Panc1 (cell line): Measurements from ENCODE around the gene CNTN5. TPM values are rescaled to one million over a fixed set of nuclear protein-coding genes. Genes with fewer than 3 reads are reported as not detected.

Source experiments
- ATAC-seq: fragments of 200-7000 bp; cut with Tn5 transposase; 2 replicates; pipeline ENCODE4 v1.9.1; 2020; ENCODE audit warnings: mild to moderate bottlenecking, moderate library complexity
- BruUV-seq: library from RNA; stranded (reverse); fragments of 400-500 nt; replicated peaks from 2 replicates; lab custom pipeline; 2021; lab: Mats Ljungman, UMichigan
- CTCF ChIA-PET: fragments of 300-600 bp; sonication (Branson Sonifier 250); formaldehyde crosslinking; loops from one replicate; lab custom pipeline; 2022; ENCODE audit warnings: antibody characterized with exemption; lab: Charles Lee
- POLR2A ChIA-PET: fragments of 300-600 bp; sonication (Branson Sonifier 250); formaldehyde crosslinking; loops from one replicate; lab custom pipeline; 2022; ENCODE audit warnings: antibody characterized with exemption; lab: Charles Lee
- DNase-seq: peaks from one replicate; pipeline ENCODE4 v3.0.0-alpha.2; 2010; ENCODE audit warnings: low read depth, low spot score
- H3K27ac ChIP-seq: 2 replicates; pipeline ENCODE4 v1.5.1; 2011; ENCODE audit warnings: mild to moderate bottlenecking, low read length, inconsistent platforms
- H3K27me3 ChIP-seq: fragments of 200-500 bp; sonication (Bioruptor generic); 2 replicates; pipeline ENCODE4 v1.6.0; 2014; ENCODE audit warnings: low read length, inconsistent platforms; ENCODE audit not compliant: control insufficient read depth, insufficient read depth
- H3K36me3 ChIP-seq: fragments of 200-500 bp; sonication (Bioruptor generic); 2 replicates; pipeline ENCODE4 v1.5.1; 2014; ENCODE audit warnings: inconsistent platforms, mild to moderate bottlenecking, low read length, moderate library complexity; ENCODE audit not compliant: control insufficient read depth, insufficient read depth
- H3K4me1 ChIP-seq: 2 replicates; pipeline ENCODE4 v1.5.1; 2011; ENCODE audit warnings: inconsistent platforms, mild to moderate bottlenecking, low read length, moderate library complexity; ENCODE audit not compliant: control insufficient read depth, insufficient read depth
- H3K4me3 ChIP-seq, 2 experiments: 2 replicates each; pipeline ENCODE4 v1.5.1; 2011 to 2012; ENCODE audit warnings: low read depth in 2 of 2, low read length in 2 of 2, mild to moderate bottlenecking in 2 of 2, inconsistent platforms in 1 of 2, moderate library complexity in 1 of 2
- H3K9me3 ChIP-seq: fragments of 200-500 bp; sonication (Bioruptor generic); 2 replicates; pipeline ENCODE4 v1.5.1; 2014; ENCODE audit warnings: low read depth, mild to moderate bottlenecking, inconsistent platforms, low read length, moderate library complexity; ENCODE audit not compliant: control insufficient read depth, insufficient read depth
- POLR2AphosphoS5 ChIP-seq: IDR thresholded peaks from 2 replicates; pipeline ENCODE4 v1.6.1; 2012; ENCODE audit warnings: mild to moderate bottlenecking, low read depth, low read length, moderate library complexity
- SIN3A ChIP-seq: IDR thresholded peaks from 2 replicates; pipeline ENCODE4 v1.6.1; 2012; ENCODE audit warnings: low read depth, mild to moderate bottlenecking, low read length, moderate library complexity, borderline replicate concordance; ENCODE audit not compliant: insufficient read depth
- TCF7L2 ChIP-seq: IDR thresholded peaks from 2 replicates; pipeline ENCODE4 v1.6.1; 2011; ENCODE audit warnings: mild to moderate bottlenecking, low read depth, low read length, inconsistent platforms
- in situ Hi-C: cut with HindIII; loops from 2 replicates; pipeline ENCODE4 v1.10.0; 2016; ENCODE audit warnings: low sequenced_read_pairs, low pct_unique_long_range_greater_than_20kb
- intact Hi-C: fragments of 100-400 bp; cut with micrococcal nuclease; formaldehyde crosslinking; loops from one replicate; pipeline ENCODE4 v1.10.0; 2022; ENCODE audit not compliant: unreplicated experiment
- total RNA-seq: library from RNA; stranded (reverse); gene quantifications from one replicate; pipeline ENCODE4 v1.2.1, GENCODE V29; 2021; ENCODE audit not compliant: unreplicated experiment
- TF ChIP-seq, protein P1 (sequence below): fragments of 450-650 bp; IDR thresholded peaks from 2 replicates; pipeline ENCODE4 v1.5.1; 2017; ENCODE audit warnings: mild to moderate bottlenecking
- TF ChIP-seq, protein P2 (sequence below), 2 experiments: IDR thresholded peaks; 2 replicates each; pipeline ENCODE4 v1.6.1; 2011 to 2012; ENCODE audit warnings: low read depth in 2 of 2, control low read depth in 1 of 2, low read length in 1 of 2, mild to moderate bottlenecking in 1 of 2, moderate library complexity in 1 of 2; ENCODE audit not compliant: insufficient read depth in 1 of 2

CNTN5 gene
- total RNA-seq, 1 experiment from 2014 or later = not detected

DNA sequence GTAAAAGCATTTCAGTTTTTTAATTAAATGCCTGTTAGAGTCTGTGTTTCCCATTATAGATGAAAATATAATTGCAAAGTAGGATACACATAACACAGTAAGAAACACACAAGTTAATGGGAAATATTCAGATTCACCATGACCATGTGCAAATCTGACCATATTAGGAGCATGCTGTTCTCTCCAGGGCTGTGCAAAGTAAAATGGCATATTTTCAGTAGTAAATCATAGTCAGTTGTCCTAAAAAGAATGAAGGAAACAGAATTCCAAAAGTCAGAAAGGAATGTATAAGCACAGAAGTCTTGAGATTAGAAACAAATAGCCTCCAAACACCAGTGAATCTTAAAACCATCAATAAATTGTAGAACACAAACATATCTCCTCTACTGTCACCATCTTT lies 44.4 kb downstream of the CNTN5 start:
- ATAC-seq (no peak), DNase-seq (no peak)
- Histone ChIP-seq H3K9me3 (no peaks in the 10 kb centered on the region), H3K4me3 (no peak overlapping the region), H3K4me1 (no peaks in the 10 kb centered on the region), H3K27ac (no peak overlapping the region), H3K36me3 (no peaks in the 10 kb centered on the region), H3K27me3 (no peaks in the 10 kb centered on the region)
- in situ Hi-C loops = no loop called here
- POLR2A ChIA-PET = no interaction called here
- CTCF ChIA-PET = no interaction called here
- TF ChIP-seq POLR2AphosphoS5 (no peak), TCF7L2 (no peak), SIN3A (no peak)
- TF ChIP-seq, protein P1, sequence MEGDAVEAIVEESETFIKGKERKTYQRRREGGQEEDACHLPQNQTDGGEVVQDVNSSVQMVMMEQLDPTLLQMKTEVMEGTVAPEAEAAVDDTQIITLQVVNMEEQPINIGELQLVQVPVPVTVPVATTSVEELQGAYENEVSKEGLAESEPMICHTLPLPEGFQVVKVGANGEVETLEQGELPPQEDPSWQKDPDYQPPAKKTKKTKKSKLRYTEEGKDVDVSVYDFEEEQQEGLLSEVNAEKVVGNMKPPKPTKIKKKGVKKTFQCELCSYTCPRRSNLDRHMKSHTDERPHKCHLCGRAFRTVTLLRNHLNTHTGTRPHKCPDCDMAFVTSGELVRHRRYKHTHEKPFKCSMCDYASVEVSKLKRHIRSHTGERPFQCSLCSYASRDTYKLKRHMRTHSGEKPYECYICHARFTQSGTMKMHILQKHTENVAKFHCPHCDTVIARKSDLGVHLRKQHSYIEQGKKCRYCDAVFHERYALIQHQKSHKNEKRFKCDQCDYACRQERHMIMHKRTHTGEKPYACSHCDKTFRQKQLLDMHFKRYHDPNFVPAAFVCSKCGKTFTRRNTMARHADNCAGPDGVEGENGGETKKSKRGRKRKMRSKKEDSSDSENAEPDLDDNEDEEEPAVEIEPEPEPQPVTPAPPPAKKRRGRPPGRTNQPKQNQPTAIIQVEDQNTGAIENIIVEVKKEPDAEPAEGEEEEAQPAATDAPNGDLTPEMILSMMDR = no peak
- TF ChIP-seq, protein P2, sequence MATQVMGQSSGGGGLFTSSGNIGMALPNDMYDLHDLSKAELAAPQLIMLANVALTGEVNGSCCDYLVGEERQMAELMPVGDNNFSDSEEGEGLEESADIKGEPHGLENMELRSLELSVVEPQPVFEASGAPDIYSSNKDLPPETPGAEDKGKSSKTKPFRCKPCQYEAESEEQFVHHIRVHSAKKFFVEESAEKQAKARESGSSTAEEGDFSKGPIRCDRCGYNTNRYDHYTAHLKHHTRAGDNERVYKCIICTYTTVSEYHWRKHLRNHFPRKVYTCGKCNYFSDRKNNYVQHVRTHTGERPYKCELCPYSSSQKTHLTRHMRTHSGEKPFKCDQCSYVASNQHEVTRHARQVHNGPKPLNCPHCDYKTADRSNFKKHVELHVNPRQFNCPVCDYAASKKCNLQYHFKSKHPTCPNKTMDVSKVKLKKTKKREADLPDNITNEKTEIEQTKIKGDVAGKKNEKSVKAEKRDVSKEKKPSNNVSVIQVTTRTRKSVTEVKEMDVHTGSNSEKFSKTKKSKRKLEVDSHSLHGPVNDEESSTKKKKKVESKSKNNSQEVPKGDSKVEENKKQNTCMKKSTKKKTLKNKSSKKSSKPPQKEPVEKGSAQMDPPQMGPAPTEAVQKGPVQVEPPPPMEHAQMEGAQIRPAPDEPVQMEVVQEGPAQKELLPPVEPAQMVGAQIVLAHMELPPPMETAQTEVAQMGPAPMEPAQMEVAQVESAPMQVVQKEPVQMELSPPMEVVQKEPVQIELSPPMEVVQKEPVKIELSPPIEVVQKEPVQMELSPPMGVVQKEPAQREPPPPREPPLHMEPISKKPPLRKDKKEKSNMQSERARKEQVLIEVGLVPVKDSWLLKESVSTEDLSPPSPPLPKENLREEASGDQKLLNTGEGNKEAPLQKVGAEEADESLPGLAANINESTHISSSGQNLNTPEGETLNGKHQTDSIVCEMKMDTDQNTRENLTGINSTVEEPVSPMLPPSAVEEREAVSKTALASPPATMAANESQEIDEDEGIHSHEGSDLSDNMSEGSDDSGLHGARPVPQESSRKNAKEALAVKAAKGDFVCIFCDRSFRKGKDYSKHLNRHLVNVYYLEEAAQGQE (IDR thresholded peaks at IDR 0.05; ENCODE audit: insufficient read depth in 1 of 2, low read depth in 2 of 2, low read length in 1 of 2) = no peak
- intact Hi-C loops = no loop called here
- BruUV-seq = no TSS peak

DNA sequence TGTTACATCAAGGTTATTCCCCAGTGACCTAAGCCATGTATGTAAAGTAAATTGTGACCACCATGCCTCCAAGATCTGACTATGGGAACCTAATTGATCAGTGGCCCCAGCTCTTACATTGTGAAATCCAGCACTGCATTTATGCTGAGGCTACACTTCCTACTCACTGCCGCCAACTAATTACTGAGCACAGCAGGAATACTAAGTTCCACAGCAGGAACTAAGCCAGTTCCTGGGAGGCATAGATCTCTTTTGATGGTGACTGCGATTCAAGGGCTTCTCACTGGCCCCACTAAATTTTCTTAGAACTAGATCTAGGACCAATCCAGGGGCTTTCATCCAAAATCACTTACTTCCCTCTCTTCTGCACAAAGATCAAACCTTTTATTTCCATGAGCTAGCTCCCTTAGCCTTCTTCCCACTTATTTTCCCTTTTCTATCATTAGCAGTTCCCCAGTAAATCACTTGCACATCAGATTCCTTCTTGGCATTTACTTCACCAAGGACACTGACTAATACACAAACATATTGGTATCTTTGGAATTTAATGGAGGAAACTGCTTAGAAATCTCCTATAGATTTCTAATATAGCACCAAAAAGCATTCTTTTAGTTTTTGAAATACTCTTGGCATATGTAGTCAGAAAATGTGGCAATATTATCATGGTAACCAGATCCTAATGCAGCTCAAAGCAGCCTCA lies 46.0 kb downstream of the CNTN5 start:
- Histone ChIP-seq H3K36me3 (no peaks in the 10 kb centered on the region), H3K27ac (no peak overlapping the region), H3K4me3 (no peak overlapping the region), H3K4me1 (no peaks in the 10 kb centered on the region), H3K27me3 (no peaks in the 10 kb centered on the region), H3K9me3 (no peaks in the 10 kb centered on the region)
- intact Hi-C loops (no loop called here), in situ Hi-C loops (no loop called here)
- ChIA-PET POLR2A (no interaction called here), CTCF (no interaction called here)
- ATAC-seq (no peak), DNase-seq (no peak)
- TF ChIP-seq TCF7L2 = no peak
- TF ChIP-seq SIN3A = no peak
- TF ChIP-seq, protein P2 (IDR thresholded peaks at IDR 0.05; ENCODE audit: insufficient read depth in 1 of 2, low read depth in 2 of 2, low read length in 1 of 2) = no peak
- TF ChIP-seq POLR2AphosphoS5 = no peak
- TF ChIP-seq, protein P1 = no peak
- no TSS peak for BruUV-seq
